ENCODE measurements around the gene DTL. TPM values are rescaled to one million over a fixed set of nuclear protein-coding genes. Genes with fewer than 3 reads are reported as not detected.

The DTL gene
- total RNA-seq, 4 donors from 2014 or later = 0.06 to 0.17 (median 0.17) TPM; not detected in 1

- WGBS = 78% methylated on average over 4 of the region's 4 CpGs
- no peaks in the 10 kb centered on the region for H3K36me3 ChIP-seq
These were observed 91.7 kb downstream of the DTL start for GRCh38 chr1:212127221-212127620.

GRCh38 chr1:212129781-212130180, 94.2 kb downstream of the DTL start:
- intact Hi-C loops (cut with DNase I) = no loop called here
- Histone ChIP-seq H3K4me1 (peaks cover 0 to 5% (median 0%) of the 10 kb centered on the region in 4 donors), H3K36me3 (no peaks in the 10 kb centered on the region), H3K4me3 (no peak overlapping the region), H3K27ac (replicated peaks in 1 of 4) (no peak overlapping the region), H3K9me3 (no peaks in the 10 kb centered on the region), H3K27me3 (no peaks in the 10 kb centered on the region)
- TF ChIP-seq EP300 (IDR thresholded peaks at IDR 0.05) (no peak), POLR2AphosphoS5 (IDR thresholded peaks at IDR 0.05) (no peak), POLR2A (IDR thresholded peaks at IDR 0.05; ENCODE audit: low read depth) (no peak), CTCF (IDR thresholded peaks at IDR 0.05) (no peak)
- WGBS = 95% methylated on average over 6 of the region's 6 CpGs
- no peak for DNase-seq (ENCODE audit: extremely low spot score)

More at GRCh38 chr1:212127221-212127620, 91.7 kb downstream of the DTL start:
- Histone ChIP-seq H3K27ac (replicated peaks in 1 of 4) (no peak overlapping the region), H3K4me1 (peaks cover 0 to 6% (median 0%) of the 10 kb centered on the region in 4 donors), H3K9me3 (no peaks in the 10 kb centered on the region), H3K4me3 (no peak overlapping the region), H3K27me3 (no peaks in the 10 kb centered on the region)
- intact Hi-C loops (cut with DNase I) = no loop called here
- DNase-seq (ENCODE audit: extremely low spot score) = no peak
- TF ChIP-seq CTCF (IDR thresholded peaks at IDR 0.05) = no peak
- TF ChIP-seq POLR2AphosphoS5 (IDR thresholded peaks at IDR 0.05) = no peak
- TF ChIP-seq EP300 (IDR thresholded peaks at IDR 0.05) = no peak
- TF ChIP-seq POLR2A (IDR thresholded peaks at IDR 0.05; ENCODE audit: low read depth) = no peak

- TF ChIP-seq EP300 (IDR thresholded peaks at IDR 0.05) (no peak), POLR2A (IDR thresholded peaks at IDR 0.05; ENCODE audit: low read depth) (no peak), POLR2AphosphoS5 (IDR thresholded peaks at IDR 0.05) (no peak), CTCF (IDR thresholded peaks at IDR 0.05) (no peak)
- Histone ChIP-seq H3K27ac (replicated peaks in 1 of 4) (no peak overlapping the region), H3K36me3 (no peaks in the 10 kb centered on the region), H3K4me1 (no peaks in the 10 kb centered on the region), H3K4me3 (no peak overlapping the region), H3K9me3 (no peaks in the 10 kb centered on the region), H3K27me3 (no peaks in the 10 kb centered on the region)
- 100% methylated on average over 1 of the region's 1 CpG for WGBS
- DNase-seq (ENCODE audit: extremely low spot score) = no peak
- intact Hi-C loops (cut with DNase I) = no loop called here
These were observed 96.5 kb downstream of the DTL start for GRCh38 chr1:212132025-212132424.

GRCh38 chr1:212133319-212133718, 97.8 kb downstream of the DTL start:
- H3K4me1 ChIP-seq = no peaks in the 10 kb centered on the region
- H3K9me3 ChIP-seq = no peaks in the 10 kb centered on the region
- DNase-seq (ENCODE audit: extremely low spot score) = no peak
- no peaks in the 10 kb centered on the region for H3K27me3 ChIP-seq
- intact Hi-C loops (cut with DNase I) = no loop called here
- TF ChIP-seq POLR2A (IDR thresholded peaks at IDR 0.05; ENCODE audit: low read depth) (no peak), POLR2AphosphoS5 (IDR thresholded peaks at IDR 0.05) (no peak), EP300 (IDR thresholded peaks at IDR 0.05) (no peak), CTCF (IDR thresholded peaks at IDR 0.05) (no peak)
- H3K4me3 ChIP-seq = no peak overlapping the region
- no peak overlapping the region for H3K27ac ChIP-seq (replicated peaks in 1 of 4)
- WGBS = 71% methylated on average over 2 of the region's 2 CpGs
- H3K36me3 ChIP-seq = no peaks in the 10 kb centered on the region

- Histone ChIP-seq H3K4me1 (peaks cover 0 to 4% (median 0%) of the 10 kb centered on the region in 4 donors), H3K9me3 (no peaks in the 10 kb centered on the region), H3K27me3 (no peaks in the 10 kb centered on the region), H3K27ac (replicated peaks in 1 of 4) (no peak overlapping the region), H3K36me3 (no peaks in the 10 kb centered on the region), H3K4me3 (no peak overlapping the region)
- 94% methylated on average over 2 of the region's 2 CpGs for whole genome bisulfite sequencing
- no peak for DNase-seq (ENCODE audit: extremely low spot score)
- intact Hi-C loops (cut with DNase I) = no loop called here
- TF ChIP-seq POLR2A (IDR thresholded peaks at IDR 0.05; ENCODE audit: low read depth) = no peak
- no peak for TF ChIP-seq EP300 (IDR thresholded peaks at IDR 0.05)
- TF ChIP-seq POLR2AphosphoS5 (IDR thresholded peaks at IDR 0.05) = no peak
- TF ChIP-seq CTCF (IDR thresholded peaks at IDR 0.05) = no peak
These were observed 99.6 kb downstream of the DTL start for GRCh38 chr1:212135166-212135565.
